Activated naive CD4-positive, alpha-beta T cell treated with anti-CD3 and anti-CD28 coated beads, Interleukin-2, amount 10 ng/mL, durations not matched to agents 7 days and 5 days (primary cell): ENCODE measurements around the gene ZNF778.
"Not testable (repeated sequence)": the region's sequence is repeated elsewhere in the genome, so short reads cannot be mapped to it uniquely, and the experiment has no call there.

Experiments used
- CTCF ChIA-PET: fragments of 350-600 bp; sonication (Branson Sonifier 250); formaldehyde crosslinking; loops from one replicate; lab custom pipeline; 2021; ENCODE audit warnings: antibody characterized with exemption; lab: Charles Lee
- DNase-seq: peaks from one replicate; pipeline ENCODE4 v3.0.0-alpha.2; 2020
- H3K27ac Mint-ChIP-seq: one replicate; pipeline ENCODE4 v1.8.0; 2021; ENCODE audit warnings: mild to moderate bottlenecking, moderate library complexity, mixed read lengths
- H3K27me3 Mint-ChIP-seq: one replicate; pipeline ENCODE4 v1.8.0; 2021; ENCODE audit warnings: mild to moderate bottlenecking, mixed read lengths
- H3K36me3 Mint-ChIP-seq: one replicate; pipeline ENCODE4 v1.8.0; 2021; ENCODE audit warnings: mixed read lengths
- H3K4me1 Mint-ChIP-seq: one replicate; pipeline ENCODE4 v1.8.0; 2021; ENCODE audit warnings: mixed read lengths
- H3K4me3 Mint-ChIP-seq: one replicate; pipeline ENCODE4 v1.8.0; 2021; ENCODE audit warnings: mild to moderate bottlenecking, moderate library complexity, mixed read lengths
- H3K9me3 Mint-ChIP-seq: one replicate; pipeline ENCODE4 v1.8.0; 2021; ENCODE audit warnings: mixed read lengths

Gene ZNF778

GRCh38 chr16:89187032-89187769, 30.3 kb upstream of the ZNF778 start:
- H3K4me1 Mint-ChIP-seq = peaks cover 13% of the 10 kb centered on the region
- H3K27me3 Mint-ChIP-seq = peaks cover 35% of the 10 kb centered on the region
- CTCF ChIA-PET = no interaction called here
- H3K36me3 Mint-ChIP-seq = no peaks in the 10 kb centered on the region
- DNase-seq = peak; percentile 54
- peak overlapping the region; percentile 46 for H3K4me3 Mint-ChIP-seq
- H3K9me3 Mint-ChIP-seq = peaks cover 3% of the 10 kb centered on the region
- peak overlapping the region; percentile 81 for H3K27ac Mint-ChIP-seq

- Mint-ChIP-seq H3K27ac (no peak overlapping the region), H3K36me3 (no peaks in the 10 kb centered on the region), H3K9me3 (peaks cover 3% of the 10 kb centered on the region), H3K4me1 (peaks cover 6% of the 10 kb centered on the region), H3K4me3 (no peak overlapping the region), H3K27me3 (peaks cover 35% of the 10 kb centered on the region)
- peak; percentile 47 for DNase-seq
- CTCF ChIA-PET = no interaction called here
Observed at GRCh38 chr16:89187770-89188392, 29.6 kb upstream of the ZNF778 start.

- H3K27ac Mint-ChIP-seq, CTCF ChIA-PET, DNase-seq, H3K36me3 Mint-ChIP-seq, H3K9me3 Mint-ChIP-seq, H3K4me1 Mint-ChIP-seq, H3K4me3 Mint-ChIP-seq: not testable (repeated sequence)
- peaks cover 30% of the 10 kb centered on the region for H3K27me3 Mint-ChIP-seq
Observed at GRCh38 chr16:89188471-89189357, 28.8 kb upstream of the ZNF778 start.

GRCh38 chr16:89189358-89190025, 28.0 kb upstream of the ZNF778 start:
- Mint-ChIP-seq H3K27ac (no peak overlapping the region), H3K4me1 (peaks cover 2% of the 10 kb centered on the region), H3K36me3 (no peaks in the 10 kb centered on the region), H3K9me3 (peaks cover 3% of the 10 kb centered on the region), H3K27me3 (peaks cover 30% of the 10 kb centered on the region), H3K4me3 (no peak overlapping the region)
- DNase-seq = no peak
- CTCF ChIA-PET = no interaction called here

GRCh38 chr16:89190150-89190958, 27.1 kb upstream of the ZNF778 start:
- DNase-seq = no peak
- Mint-ChIP-seq H3K9me3 (peaks cover 3% of the 10 kb centered on the region), H3K27me3 (peaks cover 22% of the 10 kb centered on the region), H3K36me3 (no peaks in the 10 kb centered on the region), H3K4me3 (no peak overlapping the region), H3K4me1 (peaks cover 2% of the 10 kb centered on the region), H3K27ac (peak overlapping the region; percentile 64)
- CTCF ChIA-PET = no interaction called here

- Mint-ChIP-seq H3K36me3 (no peaks in the 10 kb centered on the region), H3K27me3 (peaks cover 22% of the 10 kb centered on the region), H3K27ac (peak overlapping the region; percentile 58), H3K4me3 (no peak overlapping the region), H3K4me1 (peaks cover 2% of the 10 kb centered on the region), H3K9me3 (peaks cover 3% of the 10 kb centered on the region)
- no peak for DNase-seq
- CTCF ChIA-PET = no interaction called here
Observed at GRCh38 chr16:89191033-89191900, 26.2 kb upstream of the ZNF778 start.

- no peaks in the 10 kb centered on the region for H3K36me3 Mint-ChIP-seq
- H3K27me3 Mint-ChIP-seq = peaks cover 25% of the 10 kb centered on the region
- H3K9me3 Mint-ChIP-seq = peaks cover 3% of the 10 kb centered on the region
- no peak for DNase-seq
- no peak overlapping the region for H3K27ac Mint-ChIP-seq
- CTCF ChIA-PET = no interaction called here
- peaks cover 2% of the 10 kb centered on the region for H3K4me1 Mint-ChIP-seq
- H3K4me3 Mint-ChIP-seq = no peak overlapping the region
Observed at GRCh38 chr16:89191901-89192185, 25.7 kb upstream of the ZNF778 start.

GRCh38 chr16:89192186-89192955, 25.1 kb upstream of the ZNF778 start:
- peak; percentile 74 for DNase-seq
- CTCF ChIA-PET = not testable (repeated sequence)

GRCh38 chr16:89192956-89193575, 24.4 kb upstream of the ZNF778 start:
- Mint-ChIP-seq H3K36me3 (no peaks in the 10 kb centered on the region), H3K4me1 (peaks cover 2% of the 10 kb centered on the region), H3K9me3 (peaks cover 3% of the 10 kb centered on the region), H3K27ac (no peak overlapping the region), H3K27me3 (peaks cover 29% of the 10 kb centered on the region), H3K4me3 (no peak overlapping the region)
- CTCF ChIA-PET = no interaction called here
- peak; percentile 60 for DNase-seq

More at GRCh38 chr16:89192186-89192955, 25.1 kb upstream of the ZNF778 start:
- not testable (repeated sequence) for H3K4me3 Mint-ChIP-seq, H3K36me3 Mint-ChIP-seq, H3K9me3 Mint-ChIP-seq, H3K27ac Mint-ChIP-seq, H3K4me1 Mint-ChIP-seq
- peaks cover 26% of the 10 kb centered on the region for H3K27me3 Mint-ChIP-seq

- Mint-ChIP-seq H3K27me3 (peaks cover 35% of the 10 kb centered on the region), H3K9me3 (peaks cover 3% of the 10 kb centered on the region), H3K36me3 (no peaks in the 10 kb centered on the region), H3K27ac (no peak overlapping the region), H3K4me1 (peaks cover 2% of the 10 kb centered on the region), H3K4me3 (no peak overlapping the region)
- CTCF ChIA-PET = no interaction called here
- no peak for DNase-seq
Observed at GRCh38 chr16:89193576-89194293, 23.8 kb upstream of the ZNF778 start.

- Mint-ChIP-seq H3K36me3 (no peaks in the 10 kb centered on the region), H3K27me3 (peaks cover 44% of the 10 kb centered on the region), H3K9me3 (peaks cover 3% of the 10 kb centered on the region), H3K27ac (no peak overlapping the region), H3K4me1 (peaks cover 2% of the 10 kb centered on the region), H3K4me3 (no peak overlapping the region)
- CTCF ChIA-PET = no interaction called here
- no peak for DNase-seq
Observed at GRCh38 chr16:89194340-89195311, 22.9 kb upstream of the ZNF778 start.
